ENCODE data around the gene ADRA2C.

GRCh38 chr4:3810111-3810680 is 44.0 kb downstream of the ADRA2C start:
- no peak for TF ChIP-seq POLR2A (IDR thresholded peaks at IDR 0.05)
- TF ChIP-seq CTCF (IDR thresholded peaks at IDR 0.05 in 8 of 11, conservative IDR thresholded peaks at IDR 0.05 in 3 of 11): no peak

All from spleen (tissue), 7 donors.